C4-2B (cell line): ENCODE data around the gene CLEC19A.

Source experiments
- CTCF ChIP-seq: fragments of 450-650 bp; conservative IDR thresholded peaks from 2 replicates; pipeline ENCODE4 v1.5.1; 2017; ENCODE audit warnings: mild to moderate bottlenecking
- ZFX ChIP-seq: fragments of 450-650 bp; IDR thresholded peaks from 2 replicates; pipeline ENCODE4 v1.6.1; 2017

- no peak for TF ChIP-seq CTCF
- TF ChIP-seq ZFX, result no peak
Measured at GRCh38 chr16:19285431-19285830, at the start of gene CLEC19A.
